HG03432 (cell line): ENCODE results near the gene OSGEPL1.
"Not testable (repeated sequence)": the region's sequence is repeated elsewhere in the genome, so short reads cannot be mapped to it uniquely, and the experiment has no call there.

Source experiments
- ATAC-seq: cut with Tn5 transposase; IDR thresholded peaks from one replicate; pipeline ENCODE4 v1.9.1; 2021; ENCODE audit warnings: mild to moderate bottlenecking, moderate library complexity; ENCODE audit not compliant: unreplicated experiment

OSGEPL1 gene

GRCh38 chr2:189762551-189763298 is at the start of gene OSGEPL1:
Gene OSGEPL1 (minus strand): TSS chr2:189762792. CDS start chr2:189761640, 1,152 bp downstream.
- peak; percentile 97 for ATAC-seq

GRCh38 chr2:189803431-189803830 is 40.8 kb upstream of the OSGEPL1 start:
- ATAC-seq = no peak

GRCh38 chr2:189802396-189802912 is 39.9 kb upstream of the OSGEPL1 start:
- ATAC-seq = no peak

GRCh38 chr2:189799531-189799930 is 36.9 kb upstream of the OSGEPL1 start:
- ATAC-seq = no peak

- no peak for ATAC-seq
Measured at GRCh38 chr2:189799030-189799331, 36.4 kb upstream of the OSGEPL1 start.

GRCh38 chr2:189798312-189799029 is 35.9 kb upstream of the OSGEPL1 start:
- ATAC-seq = peak; percentile 90

- no peak for ATAC-seq
Measured at GRCh38 chr2:189797902-189798301, 35.3 kb upstream of the OSGEPL1 start.

GRCh38 chr2:189794310-189794709 is 31.7 kb upstream of the OSGEPL1 start:
- no peak for ATAC-seq

- ATAC-seq = no peak
Measured at GRCh38 chr2:189791338-189792042, 28.9 kb upstream of the OSGEPL1 start.

GRCh38 chr2:189783927-189784867 is 21.6 kb upstream of the OSGEPL1 start, which contains the start of the genes ORMDL1 and PMS1:
Gene ORMDL1 (minus strand): TSS chr2:189784339. CDS start chr2:189782595, 1,744 bp downstream.
Gene PMS1 (plus strand): TSS chr2:189784450. CDS start chr2:189791810, 7,360 bp downstream.
- peak; percentile 95 for ATAC-seq

- peak; percentile 18 for ATAC-seq
Measured at GRCh38 chr2:189783451-189783926, 20.9 kb upstream of the OSGEPL1 start.

- ATAC-seq = no peak
Measured at GRCh38 chr2:189782221-189782671, 19.7 kb upstream of the OSGEPL1 start.

GRCh38 chr2:189772212-189772611 is 9.6 kb upstream of the OSGEPL1 start:
- ATAC-seq = no peak

- no peak for ATAC-seq
Measured at GRCh38 chr2:189770590-189771322, 8.2 kb upstream of the OSGEPL1 start.

- no peak for ATAC-seq
Measured at GRCh38 chr2:189763908-189764661, 1.5 kb upstream of the OSGEPL1 start.

- no peak for ATAC-seq
Measured at GRCh38 chr2:189762229-189762550, 402 bp downstream of the OSGEPL1 start.

- ATAC-seq = not testable (repeated sequence)
Measured at GRCh38 chr2:189760154-189760553, 2.4 kb downstream of the OSGEPL1 start.

- ATAC-seq = no peak
Measured at GRCh38 chr2:189756311-189756952, 6.2 kb downstream of the OSGEPL1 start.
